Measurements from ENCODE around the gene PSMA6.
"Not testable (repeated sequence)": the region's sequence is repeated elsewhere in the genome, so short reads cannot be mapped to it uniquely, and the experiment has no call there.

DNA sequence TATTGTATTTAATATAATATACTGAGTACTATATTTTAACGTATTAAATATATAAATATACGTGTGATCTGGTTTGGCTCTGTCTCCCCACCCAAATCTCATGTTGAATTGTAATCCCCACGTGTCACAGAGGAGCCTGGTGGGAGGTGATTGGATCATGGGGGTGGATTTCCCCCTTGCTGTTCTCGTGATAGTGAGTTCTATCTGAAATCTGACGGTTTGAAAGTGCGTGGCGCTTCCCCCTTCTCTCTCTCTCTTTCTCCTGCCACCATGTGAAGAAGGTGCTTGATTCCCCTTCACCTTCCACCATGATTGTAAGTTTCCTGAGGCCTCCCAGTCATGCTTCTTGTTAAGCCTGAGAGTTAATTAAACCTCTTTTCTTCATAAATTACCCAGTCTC, 67.5 kb downstream of the PSMA6 start:
- not testable (repeated sequence) for TF ChIP-seq EZH2phosphoT487 (IDR thresholded peaks at IDR 0.05; ENCODE audit: insufficient read depth, low read depth); EZH2 (IDR thresholded peaks at IDR 0.05; ENCODE audit: insufficient read depth, poor library complexity, severe bottlenecking)

All from GM23248 (cell line).